Naive thymus-derived CD8-positive, alpha-beta T cell (primary cell): ENCODE data around the gene KIAA0408. TPM values are rescaled to one million over a fixed set of nuclear protein-coding genes. Genes with fewer than 3 reads are reported as not detected.

ENCODE experiments used
- ATAC-seq, 2 donors: fragments of 150-1000 bp; cut with Tn5 transposase in 1 of 2; sonication (Bioruptor Pico), chemical (Tn5 transposase) in 1 of 2; 1 replicate in 1 of 2; 2 replicates in 1 of 2; pipeline ENCODE4 v1.10.0; 2021; ENCODE audit warnings: mild to moderate bottlenecking in 2 of 2, moderate library complexity in 2 of 2
- POLR2A ChIA-PET: fragments of 350-600 bp; sonication (Branson Sonifier 250); formaldehyde crosslinking; loops from one replicate; lab custom pipeline; 2021; ENCODE audit warnings: antibody characterized with exemption; lab: Charles Lee
- DNase-seq, 10 donors: peaks; one replicate each; pipeline versions ENCODE4 v3.0.0 to v3.0.0-alpha.2; 2020 to 2022
- H3K27ac Mint-ChIP-seq, 10 donors: one replicate each; pipeline ENCODE4 v1.8.0; 2020 to 2022; ENCODE audit warnings: mild to moderate bottlenecking in 10 of 10, mixed read lengths in 10 of 10, moderate library complexity in 4 of 10, inconsistent platforms in 1 of 10
- H3K27me3 Mint-ChIP-seq, 5 donors: one replicate each; pipeline ENCODE4 v1.8.0; 2021 to 2022; ENCODE audit warnings: mixed read lengths in 5 of 5
- H3K36me3 Mint-ChIP-seq, 3 donors: one replicate each; pipeline ENCODE4 v1.8.0; 2020 to 2022; ENCODE audit warnings: mixed read lengths in 3 of 3, mild to moderate bottlenecking in 2 of 3, inconsistent platforms in 1 of 3
- H3K4me1 Mint-ChIP-seq, 4 donors: one replicate each; pipeline ENCODE4 v1.8.0; 2021 to 2022; ENCODE audit warnings: mixed read lengths in 4 of 4
- H3K4me3 Mint-ChIP-seq, 10 donors: one replicate each; pipeline ENCODE4 v1.8.0; 2020 to 2022; ENCODE audit warnings: mild to moderate bottlenecking in 10 of 10, mixed read lengths in 10 of 10, moderate library complexity in 6 of 10, inconsistent platforms in 1 of 10
- H3K9me3 Mint-ChIP-seq, 9 donors: one replicate each; pipeline ENCODE4 v1.8.0; 2020 to 2022; ENCODE audit warnings: mixed read lengths in 9 of 9, mild to moderate bottlenecking in 3 of 9, inconsistent platforms in 1 of 9, moderate library complexity in 1 of 9
- polyA plus RNA-seq, 3 donors: library from polyadenylated mRNA; unstranded; fragments of 300-500 nt; fragmentation: Illumina TruSeq; gene quantifications; one replicate each; pipeline ENCODE4 v1.2.3, GENCODE V29; 2021
- total RNA-seq, 8 experiments: library from RNA in 2 of 8; stranded (reverse) in 2 of 8; gene quantifications; one replicate each; pipeline ENCODE4 v1.2.3 and lab custom pipeline; 2021 to 2026

Gene KIAA0408
- total RNA-seq = under 1 TPM; 0.63 to 0.75 TPM
- under 1 TPM in 1 of 3 donors, not detected in 2; 0.24 TPM for polyA plus RNA-seq
- 0 to 0.26 (median 0.04) reads per million in 6 experiments for total RNA-seq (lab: John Stamatoyannopoulos, UW)

- Mint-ChIP-seq H3K4me1 (no peaks in the 10 kb centered on the region), H3K9me3 (no peaks in the 10 kb centered on the region), H3K4me3 (no peak within 1 kb of the TSS), H3K27me3 (peaks cover 0 to 4% (median 2%) of the 10 kb centered on the region in 5 donors), H3K36me3 (no peaks in the 10 kb centered on the region), H3K27ac (no peak within 1 kb of the TSS)
- no peak for ATAC-seq
- no peak for DNase-seq
- POLR2A ChIA-PET = interaction anchor here (0.6 kb wide), 1 partner anchor 69 kb away, joined by 3 read pairs; no protein-coding TSS in a partner anchor
Measured at GRCh38 chr6:127459231-127459641, at the start of gene KIAA0408. Gene KIAA0408, minus strand, starts transcription at chr6:127459389. Its CDS starts 5,408 bp downstream, at chr6:127453981.

GRCh38 chr6:127506894-127507293, 47.7 kb upstream of the KIAA0408 start:
- Mint-ChIP-seq H3K4me3 (no peak overlapping the region), H3K4me1 (no peaks in the 10 kb centered on the region), H3K9me3 (peaks cover 0 to 12% (median 0%) of the 10 kb centered on the region in 9 donors), H3K36me3 (peaks cover 0 to 6% (median 3%) of the 10 kb centered on the region in 3 donors), H3K27me3 (peaks cover 0 to 3% (median 0%) of the 10 kb centered on the region in 5 donors), H3K27ac (no peak overlapping the region)
- no peak for DNase-seq
- no peak for ATAC-seq
- POLR2A ChIA-PET = no interaction called here

- H3K9me3 Mint-ChIP-seq = no peaks in the 10 kb centered on the region
- no peaks in the 10 kb centered on the region for H3K4me1 Mint-ChIP-seq
- no peak overlapping the region for H3K27ac Mint-ChIP-seq
- ATAC-seq (no peak), DNase-seq (no peak)
- POLR2A ChIA-PET = no interaction called here
- H3K36me3 Mint-ChIP-seq = no peaks in the 10 kb centered on the region
- H3K4me3 Mint-ChIP-seq = no peak overlapping the region
- H3K27me3 Mint-ChIP-seq = peaks cover 0 to 2% (median 0%) of the 10 kb centered on the region in 5 donors
Measured at GRCh38 chr6:127503022-127503421, 43.8 kb upstream of the KIAA0408 start.

- DNase-seq (no peak), ATAC-seq (no peak)
- POLR2A ChIA-PET = no interaction called here
- Mint-ChIP-seq H3K4me1 (no peaks in the 10 kb centered on the region), H3K4me3 (no peak overlapping the region), H3K9me3 (no peaks in the 10 kb centered on the region), H3K27ac (no peak overlapping the region), H3K36me3 (no peaks in the 10 kb centered on the region), H3K27me3 (peaks cover 0 to 3% (median 1%) of the 10 kb centered on the region in 5 donors)
Measured at GRCh38 chr6:127497410-127497809, 38.2 kb upstream of the KIAA0408 start.

GRCh38 chr6:127496471-127496870, 37.3 kb upstream of the KIAA0408 start:
- no peak for DNase-seq
- Mint-ChIP-seq H3K36me3 (no peaks in the 10 kb centered on the region), H3K9me3 (no peaks in the 10 kb centered on the region), H3K4me3 (no peak overlapping the region), H3K4me1 (no peaks in the 10 kb centered on the region), H3K27me3 (peaks cover 0 to 8% (median 3%) of the 10 kb centered on the region in 5 donors), H3K27ac (no peak overlapping the region)
- POLR2A ChIA-PET = no interaction called here
- ATAC-seq = no peak

- POLR2A ChIA-PET = interaction anchor here (0.6 kb wide), 1 partner anchor 11 kb away, joined by 4 read pairs; no protein-coding TSS in a partner anchor
- Mint-ChIP-seq H3K9me3 (no peaks in the 10 kb centered on the region), H3K36me3 (peaks cover 0 to 6% (median 0%) of the 10 kb centered on the region in 3 donors), H3K4me3 (no peak overlapping the region), H3K4me1 (peaks cover 0 to 3% (median 0%) of the 10 kb centered on the region in 4 donors), H3K27ac (no peak overlapping the region), H3K27me3 (peaks cover 0 to 8% (median 4%) of the 10 kb centered on the region in 5 donors)
- DNase-seq (no peak), ATAC-seq (no peak)
Measured at GRCh38 chr6:127494240-127494767, 35.1 kb upstream of the KIAA0408 start.

GRCh38 chr6:127489248-127489647, 30.1 kb upstream of the KIAA0408 start:
- peaks cover 0 to 8% (median 3%) of the 10 kb centered on the region in 5 donors for H3K27me3 Mint-ChIP-seq
- no peak overlapping the region for H3K4me3 Mint-ChIP-seq
- H3K4me1 Mint-ChIP-seq = peaks cover 8 to 14% (median 11%) of the 10 kb centered on the region in 4 donors
- DNase-seq (no peak), ATAC-seq (no peak)
- POLR2A ChIA-PET = no interaction called here
- no peaks in the 10 kb centered on the region for H3K9me3 Mint-ChIP-seq
- H3K36me3 Mint-ChIP-seq = peaks cover 0 to 6% (median 0%) of the 10 kb centered on the region in 3 donors
- no peak overlapping the region for H3K27ac Mint-ChIP-seq

- POLR2A ChIA-PET = no interaction called here
- no peaks in the 10 kb centered on the region for H3K9me3 Mint-ChIP-seq
- H3K4me3 Mint-ChIP-seq = no peak overlapping the region
- H3K27ac Mint-ChIP-seq = no peak overlapping the region
- DNase-seq (no peak), ATAC-seq (no peak)
- H3K4me1 Mint-ChIP-seq = peaks cover 16 to 25% (median 20%) of the 10 kb centered on the region in 4 donors
- peaks cover 0 to 4% (median 2%) of the 10 kb centered on the region in 5 donors for H3K27me3 Mint-ChIP-seq
- H3K36me3 Mint-ChIP-seq = peaks cover 0 to 6% (median 0%) of the 10 kb centered on the region in 3 donors
Measured at GRCh38 chr6:127486934-127487333, 27.7 kb upstream of the KIAA0408 start.

GRCh38 chr6:127484212-127484863, 25.1 kb upstream of the KIAA0408 start:
- Mint-ChIP-seq H3K4me1 (peaks cover 16 to 22% (median 20%) of the 10 kb centered on the region in 4 donors), H3K4me3 (peak overlapping the region; percentile 60 to 84 (median 76)), H3K9me3 (no peaks in the 10 kb centered on the region), H3K27ac (peak overlapping the region; percentile 3 to 89 (median 54)), H3K27me3 (peaks cover 0 to 3% (median 0%) of the 10 kb centered on the region in 5 donors), H3K36me3 (no peaks in the 10 kb centered on the region)
- POLR2A ChIA-PET = no interaction called here
- ATAC-seq (peak; percentile 81 to 84), DNase-seq (peak in 3 of 10 donors; percentile 11 to 26 (median 24))

- Mint-ChIP-seq H3K9me3 (no peaks in the 10 kb centered on the region), H3K4me1 (peaks cover 16 to 22% (median 20%) of the 10 kb centered on the region in 4 donors), H3K27me3 (peaks cover 0 to 4% (median 0%) of the 10 kb centered on the region in 5 donors), H3K4me3 (peak overlapping the region; percentile 60 to 84 (median 76)), H3K36me3 (peaks cover 0 to under 1% (median 0%) of the 10 kb centered on the region in 3 donors), H3K27ac (peak overlapping the region in 9 of 10 donors; percentile 34 to 89 (median 60))
- ATAC-seq = no peak
- POLR2A ChIA-PET = interaction anchor here (0.6 kb wide), 1 partner anchor 10 kb away, joined by 4 read pairs; no protein-coding TSS in a partner anchor
- DNase-seq = no peak
Measured at GRCh38 chr6:127483399-127484055, 24.3 kb upstream of the KIAA0408 start.

- peaks cover 0 to 9% (median 0%) of the 10 kb centered on the region in 3 donors for H3K36me3 Mint-ChIP-seq
- H3K27ac Mint-ChIP-seq = no peak overlapping the region
- ATAC-seq = no peak
- H3K27me3 Mint-ChIP-seq = peaks cover 0 to 12% (median 6%) of the 10 kb centered on the region in 5 donors
- DNase-seq = no peak
- H3K4me3 Mint-ChIP-seq = no peak overlapping the region
- POLR2A ChIA-PET = no interaction called here
- H3K9me3 Mint-ChIP-seq = no peaks in the 10 kb centered on the region
- H3K4me1 Mint-ChIP-seq = peaks cover 13 to 22% (median 20%) of the 10 kb centered on the region in 4 donors
Measured at GRCh38 chr6:127482325-127482724, 23.1 kb upstream of the KIAA0408 start.

- Mint-ChIP-seq H3K9me3 (no peaks in the 10 kb centered on the region), H3K27ac (no peak overlapping the region), H3K4me3 (no peak overlapping the region), H3K36me3 (peaks cover 0 to 9% (median 0%) of the 10 kb centered on the region in 3 donors), H3K27me3 (peaks cover 0 to 12% (median 7%) of the 10 kb centered on the region in 5 donors), H3K4me1 (peaks cover 13 to 22% (median 20%) of the 10 kb centered on the region in 4 donors)
- DNase-seq (no peak), ATAC-seq (no peak)
- POLR2A ChIA-PET = no interaction called here
Measured at GRCh38 chr6:127481628-127482027, 22.4 kb upstream of the KIAA0408 start.
